Calu3 (cell line): ENCODE measurements around the gene BMPR1B. TPM values are rescaled to one million over a fixed set of nuclear protein-coding genes. Genes with fewer than 3 reads are reported as not detected.

Source experiments
- BruUV-seq: library from RNA; stranded (reverse); fragments of 400-500 nt; replicated peaks from 2 replicates; lab custom pipeline; 2021; lab: Mats Ljungman, UMichigan
- CTCF ChIA-PET: fragments of 300-600 bp; sonication (Branson Sonifier 250); formaldehyde crosslinking; loops from one replicate; lab custom pipeline; 2022; ENCODE audit warnings: antibody characterized with exemption; lab: Charles Lee
- DNase-seq: peaks from one replicate; pipeline ENCODE4 v3.0.0; 2022
- H3K27ac Mint-ChIP-seq: one replicate; pipeline ENCODE4 v1.8.0; 2022; ENCODE audit warnings: mixed read lengths; ENCODE audit not compliant: unreplicated experiment
- H3K27me3 Mint-ChIP-seq: one replicate; pipeline ENCODE4 v1.8.0; 2022; ENCODE audit warnings: mixed read lengths; ENCODE audit not compliant: unreplicated experiment
- H3K36me3 Mint-ChIP-seq: one replicate; pipeline ENCODE4 v1.8.0; 2022; ENCODE audit warnings: mild to moderate bottlenecking, moderate library complexity, mixed read lengths; ENCODE audit not compliant: insufficient read depth, unreplicated experiment
- H3K4me1 Mint-ChIP-seq: one replicate; pipeline ENCODE4 v1.8.0; 2022; ENCODE audit warnings: mild to moderate bottlenecking, low read depth, mixed read lengths; ENCODE audit not compliant: unreplicated experiment
- H3K4me3 Mint-ChIP-seq: one replicate; pipeline ENCODE4 v1.8.0; 2022; ENCODE audit warnings: mild to moderate bottlenecking, low read depth, moderate library complexity, mixed read lengths; ENCODE audit not compliant: unreplicated experiment
- H3K9me3 Mint-ChIP-seq: one replicate; pipeline ENCODE4 v1.8.0; 2022; ENCODE audit warnings: low read depth, mixed read lengths; ENCODE audit not compliant: unreplicated experiment
- intact Hi-C: fragments of 100-400 bp; cut with micrococcal nuclease; formaldehyde crosslinking; loops from one replicate; pipeline ENCODE4 v1.10.0; 2022; ENCODE audit not compliant: unreplicated experiment
- total RNA-seq: library from RNA; stranded (reverse); gene quantifications from 2 replicates; pipeline ENCODE4 v1.2.3, GENCODE V29; 2022
- TF ChIP-seq, protein P1 (sequence below): fragments of 200-600 bp; IDR thresholded peaks from one replicate; pipeline ENCODE4 v1.8.0; 2022; ENCODE audit warnings: antibody characterized with exemption; ENCODE audit not compliant: unreplicated experiment

Gene BMPR1B
- total RNA-seq, 1 experiment from 2014 or later = 9.2 TPM

- intact Hi-C loops = no loop called here
- Mint-ChIP-seq H3K36me3 (no peaks in the 10 kb centered on the region), H3K27me3 (no peaks in the 10 kb centered on the region), H3K9me3 (peaks cover 2% of the 10 kb centered on the region), H3K4me3 (no peak overlapping the region), H3K27ac (no peak overlapping the region), H3K4me1 (no peaks in the 10 kb centered on the region)
- CTCF ChIA-PET = interaction anchor here (1.2 kb wide), 1 partner anchor 9 kb away, joined by 5 read pairs; no protein-coding TSS in a partner anchor
- no peak for DNase-seq
- no TSS peak for BruUV-seq
- TF ChIP-seq, protein P1, sequence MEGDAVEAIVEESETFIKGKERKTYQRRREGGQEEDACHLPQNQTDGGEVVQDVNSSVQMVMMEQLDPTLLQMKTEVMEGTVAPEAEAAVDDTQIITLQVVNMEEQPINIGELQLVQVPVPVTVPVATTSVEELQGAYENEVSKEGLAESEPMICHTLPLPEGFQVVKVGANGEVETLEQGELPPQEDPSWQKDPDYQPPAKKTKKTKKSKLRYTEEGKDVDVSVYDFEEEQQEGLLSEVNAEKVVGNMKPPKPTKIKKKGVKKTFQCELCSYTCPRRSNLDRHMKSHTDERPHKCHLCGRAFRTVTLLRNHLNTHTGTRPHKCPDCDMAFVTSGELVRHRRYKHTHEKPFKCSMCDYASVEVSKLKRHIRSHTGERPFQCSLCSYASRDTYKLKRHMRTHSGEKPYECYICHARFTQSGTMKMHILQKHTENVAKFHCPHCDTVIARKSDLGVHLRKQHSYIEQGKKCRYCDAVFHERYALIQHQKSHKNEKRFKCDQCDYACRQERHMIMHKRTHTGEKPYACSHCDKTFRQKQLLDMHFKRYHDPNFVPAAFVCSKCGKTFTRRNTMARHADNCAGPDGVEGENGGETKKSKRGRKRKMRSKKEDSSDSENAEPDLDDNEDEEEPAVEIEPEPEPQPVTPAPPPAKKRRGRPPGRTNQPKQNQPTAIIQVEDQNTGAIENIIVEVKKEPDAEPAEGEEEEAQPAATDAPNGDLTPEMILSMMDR = no peak
Observed at GRCh38 chr4:95007998-95008397, 250.2 kb downstream of the BMPR1B start.

GRCh38 chr4:95013236-95013635, 255.5 kb downstream of the BMPR1B start:
- CTCF ChIA-PET = no interaction called here

DNA sequence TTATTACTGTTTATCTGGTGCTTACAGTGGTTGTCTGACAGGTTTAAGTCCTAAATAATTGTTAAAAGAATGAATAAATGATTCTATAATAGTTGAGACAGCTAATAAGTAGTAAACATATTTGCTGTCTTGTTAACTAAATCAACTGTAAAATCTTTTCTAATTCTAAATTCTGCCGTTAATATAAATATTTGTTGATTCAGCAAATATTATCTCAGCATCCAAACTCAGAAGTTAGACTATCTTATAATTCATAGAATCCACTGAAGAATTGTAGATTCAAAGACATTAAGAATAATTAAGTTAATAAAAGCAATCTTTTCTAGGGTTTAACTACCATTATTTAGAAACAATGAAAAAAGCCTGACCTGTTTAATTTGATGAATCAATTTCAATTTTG, 256.3 kb downstream of the BMPR1B start:
- H3K27ac Mint-ChIP-seq = no peak overlapping the region
- H3K4me1 Mint-ChIP-seq = peaks cover 15% of the 10 kb centered on the region
- CTCF ChIA-PET = no interaction called here
- BruUV-seq = no TSS peak
- no peak for DNase-seq
- H3K36me3 Mint-ChIP-seq = no peaks in the 10 kb centered on the region
- TF ChIP-seq, protein P1 = no peak
- H3K9me3 Mint-ChIP-seq = no peaks in the 10 kb centered on the region
- H3K27me3 Mint-ChIP-seq = no peaks in the 10 kb centered on the region
- intact Hi-C loops = loop anchor here (10.0 kb wide), 1 partner anchor 259 kb away; the partner anchor contains the start of gene BMPR1B
- no peak overlapping the region for H3K4me3 Mint-ChIP-seq

More at GRCh38 chr4:95013236-95013635, 255.5 kb downstream of the BMPR1B start:
- H3K9me3 Mint-ChIP-seq = no peaks in the 10 kb centered on the region
- intact Hi-C loops = loop anchor here (10.0 kb wide), 1 partner anchor 258 kb away; the partner anchor contains the start of gene BMPR1B
- H3K27ac Mint-ChIP-seq = no peak overlapping the region
- BruUV-seq = no TSS peak
- H3K4me3 Mint-ChIP-seq = no peak overlapping the region
- H3K4me1 Mint-ChIP-seq = peaks cover 9% of the 10 kb centered on the region
- no peaks in the 10 kb centered on the region for H3K36me3 Mint-ChIP-seq
- TF ChIP-seq, protein P1 = no peak
- H3K27me3 Mint-ChIP-seq = no peaks in the 10 kb centered on the region
- no peak for DNase-seq

DNA sequence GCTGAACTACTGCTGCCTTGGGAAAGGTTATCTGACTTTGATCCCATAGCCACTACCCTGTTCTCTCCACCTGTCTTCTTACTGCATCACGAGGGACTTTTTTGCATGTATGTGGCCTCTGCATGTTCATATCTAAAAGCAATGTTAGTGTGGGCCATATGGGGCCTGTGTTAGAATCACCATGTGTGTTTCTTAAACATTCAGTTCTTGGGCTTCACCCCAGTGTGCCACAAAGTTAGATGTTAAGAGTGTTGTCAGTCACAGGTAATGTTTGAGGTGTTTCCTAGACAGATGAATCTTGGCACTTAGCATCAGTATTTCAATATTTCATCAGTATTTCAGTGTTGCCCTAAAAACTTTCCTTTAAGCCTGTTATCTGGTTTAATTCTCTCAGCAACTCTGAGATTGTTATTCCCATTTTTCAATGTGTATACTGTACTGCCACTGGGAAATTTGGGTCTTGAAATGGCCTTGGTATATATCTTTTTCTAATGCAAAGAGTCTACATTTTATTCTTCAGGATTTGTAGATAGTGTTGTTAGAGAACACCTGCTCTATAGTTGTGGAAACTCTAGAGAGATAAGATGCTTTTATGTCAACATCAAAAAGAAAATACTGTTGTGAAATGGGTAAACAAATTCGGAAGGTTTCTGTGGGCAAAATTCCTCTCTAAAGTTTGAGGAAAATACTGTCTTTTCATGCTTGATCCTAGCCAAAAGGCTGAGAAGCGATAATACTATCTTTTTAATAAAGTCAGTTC, 259.7 kb downstream of the BMPR1B start:
- DNase-seq = no peak

More for the DNA sequence above, 259.7 kb downstream of the BMPR1B start:
- intact Hi-C loops = loop anchor here (10.0 kb wide), 1 partner anchor 263 kb away; the partner anchor contains the start of gene BMPR1B
- H3K4me3 Mint-ChIP-seq = no peak overlapping the region
- TF ChIP-seq, protein P1 = no peak
- no peaks in the 10 kb centered on the region for H3K9me3 Mint-ChIP-seq
- H3K36me3 Mint-ChIP-seq = no peaks in the 10 kb centered on the region
- CTCF ChIA-PET = no interaction called here
- no peak overlapping the region for H3K27ac Mint-ChIP-seq
- H3K27me3 Mint-ChIP-seq = no peaks in the 10 kb centered on the region
- no TSS peak for BruUV-seq
- peaks cover 21% of the 10 kb centered on the region for H3K4me1 Mint-ChIP-seq
